ENCODE results near the gene NEUROD2. TPM values are rescaled to one million over a fixed set of nuclear protein-coding genes. Genes with fewer than 3 reads are reported as not detected.
A peak's percentile ranks its signal among the peaks of the same experiment; 100 is the strongest.

NEUROD2 gene
- total and polyA plus RNA-seq, 2 of the 13 experiments (the other 11 are each of a cell fraction or from before 2014, with no cell fraction given), result not detected

- TF ChIP-seq, protein P1, sequence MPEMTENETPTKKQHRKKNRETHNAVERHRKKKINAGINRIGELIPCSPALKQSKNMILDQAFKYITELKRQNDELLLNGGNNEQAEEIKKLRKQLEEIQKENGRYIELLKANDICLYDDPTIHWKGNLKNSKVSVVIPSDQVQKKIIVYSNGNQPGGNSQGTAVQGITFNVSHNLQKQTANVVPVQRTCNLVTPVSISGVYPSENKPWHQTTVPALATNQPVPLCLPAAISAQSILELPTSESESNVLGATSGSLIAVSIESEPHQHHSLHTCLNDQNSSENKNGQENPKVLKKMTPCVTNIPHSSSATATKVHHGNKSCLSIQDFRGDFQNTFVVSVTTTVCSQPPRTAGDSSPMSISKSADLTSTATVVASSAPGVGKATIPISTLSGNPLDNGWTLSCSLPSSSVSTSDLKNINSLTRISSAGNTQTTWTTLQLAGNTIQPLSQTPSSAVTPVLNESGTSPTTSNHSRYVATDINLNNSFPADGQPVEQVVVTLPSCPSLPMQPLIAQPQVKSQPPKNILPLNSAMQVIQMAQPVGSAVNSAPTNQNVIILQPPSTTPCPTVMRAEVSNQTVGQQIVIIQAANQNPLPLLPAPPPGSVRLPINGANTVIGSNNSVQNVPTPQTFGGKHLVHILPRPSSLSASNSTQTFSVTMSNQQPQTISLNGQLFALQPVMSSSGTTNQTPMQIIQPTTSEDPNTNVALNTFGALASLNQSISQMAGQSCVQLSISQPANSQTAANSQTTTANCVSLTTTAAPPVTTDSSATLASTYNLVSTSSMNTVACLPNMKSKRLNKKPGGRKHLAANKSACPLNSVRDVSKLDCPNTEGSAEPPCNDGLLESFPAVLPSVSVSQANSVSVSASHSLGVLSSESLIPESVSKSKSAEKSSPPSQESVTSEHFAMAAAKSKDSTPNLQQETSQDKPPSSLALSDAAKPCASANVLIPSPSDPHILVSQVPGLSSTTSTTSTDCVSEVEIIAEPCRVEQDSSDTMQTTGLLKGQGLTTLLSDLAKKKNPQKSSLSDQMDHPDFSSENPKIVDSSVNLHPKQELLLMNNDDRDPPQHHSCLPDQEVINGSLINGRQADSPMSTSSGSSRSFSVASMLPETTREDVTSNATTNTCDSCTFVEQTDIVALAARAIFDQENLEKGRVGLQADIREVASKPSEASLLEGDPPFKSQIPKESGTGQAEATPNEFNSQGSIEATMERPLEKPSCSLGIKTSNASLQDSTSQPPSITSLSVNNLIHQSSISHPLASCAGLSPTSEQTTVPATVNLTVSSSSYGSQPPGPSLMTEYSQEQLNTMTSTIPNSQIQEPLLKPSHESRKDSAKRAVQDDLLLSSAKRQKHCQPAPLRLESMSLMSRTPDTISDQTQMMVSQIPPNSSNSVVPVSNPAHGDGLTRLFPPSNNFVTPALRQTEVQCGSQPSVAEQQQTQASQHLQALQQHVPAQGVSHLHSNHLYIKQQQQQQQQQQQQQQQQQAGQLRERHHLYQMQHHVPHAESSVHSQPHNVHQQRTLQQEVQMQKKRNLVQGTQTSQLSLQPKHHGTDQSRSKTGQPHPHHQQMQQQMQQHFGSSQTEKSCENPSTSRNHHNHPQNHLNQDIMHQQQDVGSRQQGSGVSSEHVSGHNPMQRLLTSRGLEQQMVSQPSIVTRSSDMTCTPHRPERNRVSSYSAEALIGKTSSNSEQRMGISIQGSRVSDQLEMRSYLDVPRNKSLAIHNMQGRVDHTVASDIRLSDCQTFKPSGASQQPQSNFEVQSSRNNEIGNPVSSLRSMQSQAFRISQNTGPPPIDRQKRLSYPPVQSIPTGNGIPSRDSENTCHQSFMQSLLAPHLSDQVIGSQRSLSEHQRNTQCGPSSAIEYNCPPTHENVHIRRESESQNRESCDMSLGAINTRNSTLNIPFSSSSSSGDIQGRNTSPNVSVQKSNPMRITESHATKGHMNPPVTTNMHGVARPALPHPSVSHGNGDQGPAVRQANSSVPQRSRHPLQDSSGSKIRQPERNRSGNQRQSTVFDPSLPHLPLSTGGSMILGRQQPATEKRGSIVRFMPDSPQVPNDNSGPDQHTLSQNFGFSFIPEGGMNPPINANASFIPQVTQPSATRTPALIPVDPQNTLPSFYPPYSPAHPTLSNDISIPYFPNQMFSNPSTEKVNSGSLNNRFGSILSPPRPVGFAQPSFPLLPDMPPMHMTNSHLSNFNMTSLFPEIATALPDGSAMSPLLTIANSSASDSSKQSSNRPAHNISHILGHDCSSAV (CRISPR knock-in tag; IDR thresholded peaks at IDR 0.05; ENCODE audit: borderline replicate concordance), result no peak
- peak; percentile 61; the same call in 1 of the 2 replicates for TF ChIP-seq ZNF101 (CRISPR knock-in tag; IDR thresholded peaks at IDR 0.05; ENCODE audit: borderline replicate concordance, low read depth)
- TF ChIP-seq ZNF24 (IDR thresholded peaks at IDR 0.05), result no peak
- peak; percentile 79; the same call in 1 of the 2 replicates for TF ChIP-seq LBX2 (CRISPR knock-in tag; IDR thresholded peaks at IDR 0.05; ENCODE audit: borderline replicate concordance)
- TF ChIP-seq, protein P2, sequence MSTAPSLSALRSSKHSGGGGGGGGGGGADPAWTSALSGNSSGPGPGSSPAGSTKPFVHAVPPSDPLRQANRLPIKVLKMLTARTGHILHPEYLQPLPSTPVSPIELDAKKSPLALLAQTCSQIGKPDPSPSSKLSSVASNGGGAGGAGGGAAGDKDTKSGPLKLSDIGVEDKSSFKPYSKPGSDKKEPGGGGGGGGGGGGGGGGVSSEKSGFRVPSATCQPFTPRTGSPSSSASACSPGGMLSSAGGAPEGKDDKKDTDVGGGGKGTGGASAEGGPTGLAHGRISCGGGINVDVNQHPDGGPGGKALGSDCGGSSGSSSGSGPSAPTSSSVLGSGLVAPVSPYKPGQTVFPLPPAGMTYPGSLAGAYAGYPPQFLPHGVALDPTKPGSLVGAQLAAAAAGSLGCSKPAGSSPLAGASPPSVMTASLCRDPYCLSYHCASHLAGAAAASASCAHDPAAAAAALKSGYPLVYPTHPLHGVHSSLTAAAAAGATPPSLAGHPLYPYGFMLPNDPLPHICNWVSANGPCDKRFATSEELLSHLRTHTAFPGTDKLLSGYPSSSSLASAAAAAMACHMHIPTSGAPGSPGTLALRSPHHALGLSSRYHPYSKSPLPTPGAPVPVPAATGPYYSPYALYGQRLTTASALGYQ (CRISPR knock-in tag; IDR thresholded peaks at IDR 0.05), result peak; percentile 64
- peak; percentile 94 for TF ChIP-seq HDAC1 (CRISPR knock-in tag; IDR thresholded peaks at IDR 0.05)
- TF ChIP-seq ZNF556 (CRISPR knock-in tag; IDR thresholded peaks at IDR 0.05; ENCODE audit: borderline replicate concordance), result peak; percentile 82; the same call in 1 of the 2 replicates
- TF ChIP-seq ZNF354B (CRISPR knock-in tag; IDR thresholded peaks at IDR 0.05), result no peak
- TF ChIP-seq SMAD1 (CRISPR knock-in tag; IDR thresholded peaks at IDR 0.05; ENCODE audit: borderline replicate concordance, low read depth), result peak; percentile 81; the same call in 1 of the 2 replicates
- no peak for TF ChIP-seq ETS1 (CRISPR knock-in tag; IDR thresholded peaks at IDR 0.05)
- TF ChIP-seq ZSCAN30 (CRISPR knock-in tag; IDR thresholded peaks at IDR 0.05), result no peak
- TF ChIP-seq HOXA5 (CRISPR knock-in tag; IDR thresholded peaks at IDR 0.05), result peak; percentile 71; the same call in 1 of the 2 replicates
These were observed 29.4 kb upstream of the NEUROD2 start, which contains the start of gene STARD3 (continued) for GRCh38 chr17:39636927-39637736.

All from HepG2 (cell line).